ENCODE results near the gene TMEM69.
A peak's percentile ranks its signal among the peaks of the same experiment; 100 is the strongest.

Gene TMEM69

GRCh38 chr1:45667321-45668111, 20.5 kb upstream of the TMEM69 start (continued):
- no peak for TF ChIP-seq ZNF792 (tag by site-specific recombination; IDR thresholded peaks at IDR 0.05)

GRCh38 chr1:45668526-45668925, 19.5 kb upstream of the TMEM69 start:
- Histone ChIP-seq H3K4me3 (ENCODE audit: low read depth, low read length) (no peak overlapping the region), H3K9me3 (ENCODE audit: control insufficient read depth, insufficient read depth, low read depth, low read length) (no peaks in the 10 kb centered on the region), H3K27ac (ENCODE audit: extremely low read depth, low read depth, low read length) (no peak overlapping the region), H3K36me3 (ENCODE audit: control insufficient read depth in 2 of 2, insufficient read depth in 1 of 2, low read length in 2 of 2) (no peaks in the 10 kb centered on the region; a peak in 1 of 3 replicates), H3K4me1 (ENCODE audit: control insufficient read depth, insufficient read depth, low read length) (no peaks in the 10 kb centered on the region)
- ChIA-PET CTCF (no interaction called here), POLR2A (interaction anchor here (1.5 kb wide), 1 partner anchor 18 kb away, joined by 4 read pairs; the partner anchor contains the start of gene GPBP1L1)
- TF ChIP-seq KLF17 (tag by site-specific recombination; IDR thresholded peaks at IDR 0.05) (no peak), ZNF214 (tag by site-specific recombination; IDR thresholded peaks at IDR 0.05; ENCODE audit: borderline replicate concordance) (peak; percentile 96)

DNA sequence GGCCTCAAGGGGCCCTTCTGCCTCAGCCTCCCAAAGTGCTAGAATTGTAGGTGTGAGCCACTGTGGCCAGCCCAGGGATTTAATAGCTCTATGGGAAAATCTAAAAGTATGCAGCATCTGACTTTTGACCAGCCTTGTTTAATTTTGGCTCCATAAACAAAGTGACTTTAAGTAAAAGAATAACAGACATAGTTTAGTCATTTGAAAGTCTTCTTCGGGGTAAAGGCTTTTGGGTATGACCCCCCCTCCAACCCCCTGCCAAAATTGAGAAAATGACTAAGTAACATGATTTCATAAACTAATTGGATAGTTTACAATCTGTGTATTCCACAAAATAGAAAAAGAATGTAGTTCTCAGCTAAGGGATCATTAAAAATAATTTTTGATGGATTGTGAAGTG, 18.6 kb upstream of the TMEM69 start:
- CTCF ChIA-PET: no interaction called here
- H3K36me3 ChIP-seq (ENCODE audit: control insufficient read depth in 2 of 2, insufficient read depth in 1 of 2, low read length in 2 of 2): peaks cover 0 to 1% of the 10 kb centered on the region in 2 experiments; a peak in 2 of 3 replicates
- no peak overlapping the region for H3K27ac ChIP-seq (ENCODE audit: extremely low read depth, low read depth, low read length)
- no peaks in the 10 kb centered on the region for H3K9me3 ChIP-seq (ENCODE audit: control insufficient read depth, insufficient read depth, low read depth, low read length)
- no peak for TF ChIP-seq ZSCAN16 (tag by site-specific recombination; IDR thresholded peaks at IDR 0.05)
- no peak for TF ChIP-seq KLF10 (tag by site-specific recombination; IDR thresholded peaks at IDR 0.05)
- peak; percentile 11; the same call in 1 of the 2 replicates for TF ChIP-seq PRDM6 (tag by site-specific recombination; IDR thresholded peaks at IDR 0.05)
- TF ChIP-seq, protein P1, sequence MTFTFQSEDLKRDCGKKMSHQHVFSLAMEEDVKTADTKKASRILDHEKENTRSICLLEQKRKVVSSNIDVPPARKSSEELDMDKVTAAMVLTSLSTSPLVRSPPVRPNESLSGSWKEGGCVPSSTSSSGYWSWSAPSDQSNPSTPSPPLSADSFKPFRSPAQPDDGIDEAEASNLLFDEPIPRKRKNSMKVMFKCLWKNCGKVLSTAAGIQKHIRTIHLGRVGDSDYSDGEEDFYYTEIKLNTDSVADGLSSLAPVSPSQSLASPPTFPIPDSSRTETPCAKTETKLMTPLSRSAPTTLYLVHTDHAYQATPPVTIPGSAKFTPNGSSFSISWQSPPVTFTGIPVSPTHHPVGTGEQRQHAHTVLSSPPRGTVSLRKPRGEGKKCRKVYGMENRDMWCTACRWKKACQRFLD (tag by site-specific recombination; IDR thresholded peaks at IDR 0.05): no peak
- POLR2A ChIA-PET: interaction anchor here (0.6 to 1.5 kb wide), 2 partner anchors 17 to 53 kb away, joined by 4 read pairs; partner anchors contain the start of gene GPBP1L1
- no peaks in the 10 kb centered on the region for H3K4me1 ChIP-seq (ENCODE audit: control insufficient read depth, insufficient read depth, low read length)
- H3K4me3 ChIP-seq (ENCODE audit: low read depth, low read length): no peak overlapping the region

DNA sequence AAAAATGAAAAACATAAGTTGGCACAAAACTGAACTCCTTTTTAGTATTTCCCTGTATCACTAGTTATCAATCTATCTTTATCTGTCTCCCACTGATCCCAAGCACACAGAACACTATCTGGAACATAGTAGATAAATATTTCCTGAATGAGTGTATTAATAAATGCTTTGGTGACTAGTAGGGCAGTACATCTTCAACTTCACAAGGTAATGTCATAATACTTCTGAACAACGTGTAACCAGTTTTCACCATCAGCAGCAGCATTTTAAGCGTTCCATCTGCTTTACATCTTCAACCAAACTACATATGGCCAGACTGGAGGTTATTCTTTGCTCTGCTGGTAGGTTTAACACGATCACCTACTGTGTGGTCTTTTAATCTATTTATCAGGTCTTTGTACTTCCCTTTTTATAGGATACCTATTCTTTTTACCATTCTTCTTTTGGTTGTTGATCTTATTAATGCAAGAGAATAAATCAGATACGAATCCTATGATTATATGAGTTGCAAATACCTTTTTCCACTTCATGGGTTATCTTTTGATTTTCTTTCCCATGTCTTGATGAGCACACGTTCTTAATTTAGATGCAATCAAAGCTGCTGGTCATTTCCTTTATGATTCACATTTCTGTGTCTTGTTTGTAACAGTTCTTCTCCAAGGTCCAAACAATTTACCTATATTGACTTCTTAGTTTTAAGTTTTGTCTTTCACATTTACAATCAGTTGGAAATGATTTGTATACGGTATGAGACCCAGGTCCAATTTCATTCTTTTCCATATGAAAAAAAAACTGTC, 17.9 kb upstream of the TMEM69 start:
- H3K36me3 ChIP-seq (ENCODE audit: control insufficient read depth in 2 of 2, insufficient read depth in 1 of 2, low read length in 2 of 2): peaks cover 0 to 5% of the 10 kb centered on the region in 2 experiments; a peak in 2 of 3 replicates
- ChIA-PET POLR2A (interaction anchor here (0.6 to 1.5 kb wide), 2 partner anchors 16 to 70 kb away, joined by 4 to 10 read pairs; partner anchors contain the start of gene GPBP1L1), CTCF (no interaction called here)
- TF ChIP-seq ZNF169 (tag by site-specific recombination; IDR thresholded peaks at IDR 0.05) (no peak), HIC1 (tag by site-specific recombination; IDR thresholded peaks at IDR 0.05) (no peak), SCRT2 (tag by site-specific recombination; IDR thresholded peaks at IDR 0.05) (no peak), ZSCAN18 (tag by site-specific recombination; IDR thresholded peaks at IDR 0.05) (no peak)
- TF ChIP-seq, protein P2, sequence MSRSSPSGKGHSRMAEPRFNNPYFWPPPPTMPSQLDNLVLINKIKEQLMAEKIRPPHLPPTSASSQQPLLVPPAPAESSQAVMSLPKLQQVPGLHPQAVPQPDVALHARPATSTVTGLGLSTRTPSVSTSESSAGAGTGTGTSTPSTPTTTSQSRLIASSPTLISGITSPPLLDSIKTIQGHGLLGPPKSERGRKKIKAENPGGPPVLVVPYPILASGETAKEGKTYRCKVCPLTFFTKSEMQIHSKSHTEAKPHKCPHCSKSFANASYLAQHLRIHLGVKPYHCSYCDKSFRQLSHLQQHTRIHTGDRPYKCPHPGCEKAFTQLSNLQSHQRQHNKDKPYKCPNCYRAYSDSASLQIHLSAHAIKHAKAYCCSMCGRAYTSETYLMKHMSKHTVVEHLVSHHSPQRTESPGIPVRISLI (tag by site-specific recombination; IDR thresholded peaks at IDR 0.05): no peak
- no peaks in the 10 kb centered on the region for H3K4me1 ChIP-seq (ENCODE audit: control insufficient read depth, insufficient read depth, low read length)
- no peaks in the 10 kb centered on the region for H3K9me3 ChIP-seq (ENCODE audit: control insufficient read depth, insufficient read depth, low read depth, low read length)
- no peak overlapping the region for H3K27ac ChIP-seq (ENCODE audit: extremely low read depth, low read depth, low read length)
- H3K4me3 ChIP-seq (ENCODE audit: low read depth, low read length): no peak overlapping the region
